ENCODE results near the gene TMEM74B. TPM values are rescaled to one million over a fixed set of nuclear protein-coding genes. Genes with fewer than 3 reads are reported as not detected.

TMEM74B gene
- total and polyA plus RNA-seq, 4 donors, result 0.14 to 3.4 (median 0.59) TPM

- no peak overlapping the region for H3K9ac ChIP-seq (ENCODE audit: low read depth in 1 of 2, low read length in 2 of 2)
- H3K27ac ChIP-seq (ENCODE audit: low read depth in 1 of 2, low read length in 2 of 2), result no peak overlapping the region
- no peaks in the 10 kb centered on the region for H3K27me3 ChIP-seq (ENCODE audit: control insufficient read depth in 4 of 4, insufficient read depth in 4 of 4, low read length in 3 of 4)
- 92% methylated on average over 1 of the region's 1 CpG for WGBS
- peaks cover 0 to 6% (median 1%) of the 10 kb centered on the region in 4 donors for H3K4me1 ChIP-seq (ENCODE audit: control insufficient read depth in 4 of 4, insufficient read depth in 4 of 4, low read length in 3 of 4)
- H3K4me3 ChIP-seq (ENCODE audit: low read depth in 1 of 3, low read length in 3 of 3), result no peak overlapping the region
- peaks cover 13 to 26% (median 18%) of the 10 kb centered on the region in 4 donors for H3K36me3 ChIP-seq (ENCODE audit: control insufficient read depth in 4 of 4, insufficient read depth in 3 of 4, low read depth in 1 of 4, low read length in 3 of 4)
- no peak for DNase-seq (ENCODE audit: low spot score)
- TF ChIP-seq REST (IDR thresholded peaks at IDR 0.05), result no peak
- TF ChIP-seq HNF4A (conservative IDR thresholded peaks at IDR 0.05), result no peak
- TF ChIP-seq FOXA2 (IDR thresholded peaks at IDR 0.05), result no peak
- TF ChIP-seq EGR1 (IDR thresholded peaks at IDR 0.05; ENCODE audit: low read depth in 2 of 2), result no peak
- TF ChIP-seq ZBTB33 (IDR thresholded peaks at IDR 0.05), result no peak
- no peak for TF ChIP-seq MAX (IDR thresholded peaks at IDR 0.05)
- TF ChIP-seq SP1 (IDR thresholded peaks at IDR 0.05), result no peak
- no peak for TF ChIP-seq FOXA1 (IDR thresholded peaks at IDR 0.05)
- TF ChIP-seq HNF4G (IDR thresholded peaks at IDR 0.05), result no peak
- TF ChIP-seq GABPA (IDR thresholded peaks at IDR 0.05 in 1 of 2, conservative IDR thresholded peaks at IDR 0.05 in 1 of 2), result no peak
- TF ChIP-seq CTCF (IDR thresholded peaks at IDR 0.05; ENCODE audit: low read depth, low read length, missing input control), result no peak
- TF ChIP-seq ATF3 (IDR thresholded peaks at IDR 0.05), result no peak
- no peak for TF ChIP-seq RAD21 (IDR thresholded peaks at IDR 0.05)
- no peak for TF ChIP-seq JUND (IDR thresholded peaks at IDR 0.05)
- no peak for TF ChIP-seq YY1 (IDR thresholded peaks at IDR 0.05)
- no peak for TF ChIP-seq TAF1 (conservative IDR thresholded peaks at IDR 0.05)
- no peak for TF ChIP-seq RXRA (IDR thresholded peaks at IDR 0.05)
- no peak for TF ChIP-seq NR2F2 (IDR thresholded peaks at IDR 0.05)
- H3K9me3 ChIP-seq (ENCODE audit: control insufficient read depth in 4 of 4, low read length in 3 of 4), result no peaks in the 10 kb centered on the region
These were observed 30.1 kb downstream of the TMEM74B start for GRCh38 chr20:1154691-1155090.

Measured in liver (tissue), 9 donors.